WTC11 (cell line): ENCODE measurements around the gene ABCG8. TPM values are rescaled to one million over a fixed set of nuclear protein-coding genes. Genes with fewer than 3 reads are reported as not detected.

Experiments
- ATAC-seq: fragments of 200-7000 bp; cut with Tn5 transposase; 2 replicates; pipeline ENCODE4 v1.10.0; 2021; ENCODE audit warnings: mild to moderate bottlenecking, moderate library complexity
- CTCF ChIA-PET: fragments of 300-600 bp; sonication (Branson Sonifier 250); formaldehyde crosslinking; loops from one replicate; lab custom pipeline; 2021; ENCODE audit warnings: antibody characterized with exemption; lab: Charles Lee
- POLR2A ChIA-PET: fragments of 350-600 bp; sonication (Branson Sonifier 250); formaldehyde crosslinking; loops from one replicate; lab custom pipeline; 2021; ENCODE audit warnings: antibody characterized with exemption; lab: Charles Lee
- DNase-seq: peaks from one replicate; pipeline ENCODE4 v3.0.0; 2021; ENCODE audit warnings: low spot score
- H3K27ac Mint-ChIP-seq: 2 replicates; pipeline ENCODE4 v1.8.0; 2021; ENCODE audit warnings: mixed read lengths
- H3K27me3 Mint-ChIP-seq: 2 replicates; pipeline ENCODE4 v1.8.0; 2021; ENCODE audit warnings: low read depth, mild to moderate bottlenecking, moderate library complexity, mixed read lengths
- H3K36me3 Mint-ChIP-seq: 2 replicates; pipeline ENCODE4 v1.8.0; 2021; ENCODE audit warnings: mixed read lengths
- H3K4me1 Mint-ChIP-seq: 2 replicates; pipeline ENCODE4 v1.8.0; 2022; ENCODE audit warnings: mixed read lengths
- H3K4me3 Mint-ChIP-seq: 2 replicates; pipeline ENCODE4 v1.8.0; 2021; ENCODE audit warnings: mild to moderate bottlenecking, moderate library complexity, mixed read lengths
- H3K9me3 Mint-ChIP-seq: 2 replicates; pipeline ENCODE4 v1.8.0; 2021; ENCODE audit warnings: mixed read lengths
- ATF1 ChIP-seq: sonication (generic); formaldehyde crosslinking; IDR thresholded peaks from 2 replicates; pipeline ENCODE4 v1.8.1; 2023; ENCODE audit warnings: mild to moderate bottlenecking, moderate library complexity, missing genetic modification reagents
- FOXP1 ChIP-seq: sonication (generic); formaldehyde crosslinking; IDR thresholded peaks from 2 replicates; pipeline ENCODE4 v1.8.0; 2022; ENCODE audit warnings: missing genetic modification reagents, mild to moderate bottlenecking, moderate library complexity, borderline replicate concordance
- GTF2I ChIP-seq: fragments of 250-450 bp; sonication (Bioruptor Pico); conservative IDR thresholded peaks from 2 replicates; pipeline ENCODE4 v1.4.0; 2021; ENCODE audit warnings: mild to moderate bottlenecking
- HMGA2 ChIP-seq: fragments of 250-450 bp; sonication (Bioruptor Pico); IDR thresholded peaks from 2 replicates; pipeline ENCODE4 v1.4.0; 2021; ENCODE audit warnings: mild to moderate bottlenecking, moderate library complexity
- JUN ChIP-seq: sonication (generic); formaldehyde crosslinking; IDR thresholded peaks from 2 replicates; pipeline ENCODE4 v1.8.0; 2023; ENCODE audit warnings: mild to moderate bottlenecking, missing genetic modification reagents
- NR2C2 ChIP-seq: sonication (generic); formaldehyde crosslinking; IDR thresholded peaks from 2 replicates; pipeline ENCODE4 v1.8.0; 2022; ENCODE audit warnings: mild to moderate bottlenecking, missing genetic modification reagents
- OVOL2 ChIP-seq: fragments of 250-450 bp; sonication (Bioruptor Pico); IDR thresholded peaks from 2 replicates; pipeline ENCODE4 v1.9.0; 2021; ENCODE audit warnings: mild to moderate bottlenecking, borderline replicate concordance
- PRDM15 ChIP-seq: sonication (generic); formaldehyde crosslinking; IDR thresholded peaks from 2 replicates; pipeline ENCODE4 v1.8.0; 2022; ENCODE audit warnings: missing genetic modification reagents
- RORB ChIP-seq: fragments of 250-450 bp; sonication (Bioruptor Pico); IDR thresholded peaks from 2 replicates; pipeline ENCODE4 v1.9.0; 2021; ENCODE audit warnings: mild to moderate bottlenecking
- SOX15 ChIP-seq: fragments of 250-450 bp; sonication (Bioruptor Pico); IDR thresholded peaks from 2 replicates; pipeline ENCODE4 v1.9.0; 2021; ENCODE audit warnings: mild to moderate bottlenecking
- TCF7 ChIP-seq: sonication (generic); formaldehyde crosslinking; IDR thresholded peaks from 2 replicates; pipeline ENCODE4 v1.8.0; 2022; ENCODE audit warnings: mild to moderate bottlenecking, low read depth, missing genetic modification reagents, moderate library complexity
- ZNF263 ChIP-seq: sonication (generic); formaldehyde crosslinking; IDR thresholded peaks from 2 replicates; pipeline ENCODE4 v1.8.1; 2022; ENCODE audit warnings: low read depth, mild to moderate bottlenecking, moderate library complexity, missing genetic modification reagents
- ZNF317 ChIP-seq: sonication (generic); formaldehyde crosslinking; IDR thresholded peaks from 2 replicates; pipeline ENCODE4 v1.8.1; 2023; ENCODE audit warnings: low read depth, mild to moderate bottlenecking, moderate library complexity, missing genetic modification reagents, borderline replicate concordance
- ZNF416 ChIP-seq: fragments of 250-450 bp; sonication (Bioruptor Pico); IDR thresholded peaks from 2 replicates; pipeline ENCODE4 v1.9.0; 2021; ENCODE audit warnings: mild to moderate bottlenecking, inconsistent platforms
- ZSCAN18 ChIP-seq: fragments of 250-450 bp; sonication (Bioruptor Pico); IDR thresholded peaks from 2 replicates; pipeline ENCODE4 v2.1.2; 2022; ENCODE audit warnings: mild to moderate bottlenecking, moderate library complexity
- total RNA-seq: library from RNA; stranded (reverse); gene quantifications from 3 replicates; pipeline ENCODE4 v1.2.3, GENCODE V29; 2021
- TF ChIP-seq, protein P1 (sequence below): sonication (generic); formaldehyde crosslinking; IDR thresholded peaks from 2 replicates; pipeline ENCODE4 v1.8.0; 2023; ENCODE audit warnings: mild to moderate bottlenecking, missing genetic modification reagents
- TF ChIP-seq, protein P2 (sequence below): sonication (generic); formaldehyde crosslinking; IDR thresholded peaks from 2 replicates; pipeline ENCODE4 v1.8.1; 2023; ENCODE audit warnings: mild to moderate bottlenecking, missing genetic modification reagents, borderline replicate concordance
- TF ChIP-seq, protein P3 (sequence below): sonication (generic); formaldehyde crosslinking; IDR thresholded peaks from 2 replicates; pipeline ENCODE4 v1.8.0; 2023; ENCODE audit warnings: missing genetic modification reagents, mild to moderate bottlenecking, borderline replicate concordance
- TF ChIP-seq, protein P4 (sequence below): sonication (generic); formaldehyde crosslinking; IDR thresholded peaks from 2 replicates; pipeline ENCODE4 v1.8.0; 2022; ENCODE audit warnings: mild to moderate bottlenecking, missing genetic modification reagents

Gene ABCG8
- total RNA-seq, 1 experiment from 2014 or later, result not detected

- ATAC-seq, result no peak
- TF ChIP-seq PRDM15 (CRISPR knock-in tag) (no peak), ZNF416 (CRISPR knock-in tag) (no peak), ATF1 (CRISPR knock-in tag) (no peak), TCF7 (no peak), HMGA2 (CRISPR knock-in tag) (no peak), ZNF317 (no peak), OVOL2 (CRISPR knock-in tag) (no peak), SOX15 (no peak), GTF2I (CRISPR knock-in tag) (no peak), RORB (CRISPR knock-in tag) (no peak), ZNF263 (CRISPR knock-in tag) (no peak), FOXP1 (CRISPR knock-in tag) (no peak), JUN (CRISPR knock-in tag) (no peak), ZSCAN18 (CRISPR knock-in tag) (no peak), NR2C2 (CRISPR knock-in tag) (no peak)
- TF ChIP-seq, protein P1, sequence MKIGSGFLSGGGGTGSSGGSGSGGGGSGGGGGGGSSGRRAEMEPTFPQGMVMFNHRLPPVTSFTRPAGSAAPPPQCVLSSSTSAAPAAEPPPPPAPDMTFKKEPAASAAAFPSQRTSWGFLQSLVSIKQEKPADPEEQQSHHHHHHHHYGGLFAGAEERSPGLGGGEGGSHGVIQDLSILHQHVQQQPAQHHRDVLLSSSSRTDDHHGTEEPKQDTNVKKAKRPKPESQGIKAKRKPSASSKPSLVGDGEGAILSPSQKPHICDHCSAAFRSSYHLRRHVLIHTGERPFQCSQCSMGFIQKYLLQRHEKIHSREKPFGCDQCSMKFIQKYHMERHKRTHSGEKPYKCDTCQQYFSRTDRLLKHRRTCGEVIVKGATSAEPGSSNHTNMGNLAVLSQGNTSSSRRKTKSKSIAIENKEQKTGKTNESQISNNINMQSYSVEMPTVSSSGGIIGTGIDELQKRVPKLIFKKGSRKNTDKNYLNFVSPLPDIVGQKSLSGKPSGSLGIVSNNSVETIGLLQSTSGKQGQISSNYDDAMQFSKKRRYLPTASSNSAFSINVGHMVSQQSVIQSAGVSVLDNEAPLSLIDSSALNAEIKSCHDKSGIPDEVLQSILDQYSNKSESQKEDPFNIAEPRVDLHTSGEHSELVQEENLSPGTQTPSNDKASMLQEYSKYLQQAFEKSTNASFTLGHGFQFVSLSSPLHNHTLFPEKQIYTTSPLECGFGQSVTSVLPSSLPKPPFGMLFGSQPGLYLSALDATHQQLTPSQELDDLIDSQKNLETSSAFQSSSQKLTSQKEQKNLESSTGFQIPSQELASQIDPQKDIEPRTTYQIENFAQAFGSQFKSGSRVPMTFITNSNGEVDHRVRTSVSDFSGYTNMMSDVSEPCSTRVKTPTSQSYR, result no peak
- TF ChIP-seq, protein P2, sequence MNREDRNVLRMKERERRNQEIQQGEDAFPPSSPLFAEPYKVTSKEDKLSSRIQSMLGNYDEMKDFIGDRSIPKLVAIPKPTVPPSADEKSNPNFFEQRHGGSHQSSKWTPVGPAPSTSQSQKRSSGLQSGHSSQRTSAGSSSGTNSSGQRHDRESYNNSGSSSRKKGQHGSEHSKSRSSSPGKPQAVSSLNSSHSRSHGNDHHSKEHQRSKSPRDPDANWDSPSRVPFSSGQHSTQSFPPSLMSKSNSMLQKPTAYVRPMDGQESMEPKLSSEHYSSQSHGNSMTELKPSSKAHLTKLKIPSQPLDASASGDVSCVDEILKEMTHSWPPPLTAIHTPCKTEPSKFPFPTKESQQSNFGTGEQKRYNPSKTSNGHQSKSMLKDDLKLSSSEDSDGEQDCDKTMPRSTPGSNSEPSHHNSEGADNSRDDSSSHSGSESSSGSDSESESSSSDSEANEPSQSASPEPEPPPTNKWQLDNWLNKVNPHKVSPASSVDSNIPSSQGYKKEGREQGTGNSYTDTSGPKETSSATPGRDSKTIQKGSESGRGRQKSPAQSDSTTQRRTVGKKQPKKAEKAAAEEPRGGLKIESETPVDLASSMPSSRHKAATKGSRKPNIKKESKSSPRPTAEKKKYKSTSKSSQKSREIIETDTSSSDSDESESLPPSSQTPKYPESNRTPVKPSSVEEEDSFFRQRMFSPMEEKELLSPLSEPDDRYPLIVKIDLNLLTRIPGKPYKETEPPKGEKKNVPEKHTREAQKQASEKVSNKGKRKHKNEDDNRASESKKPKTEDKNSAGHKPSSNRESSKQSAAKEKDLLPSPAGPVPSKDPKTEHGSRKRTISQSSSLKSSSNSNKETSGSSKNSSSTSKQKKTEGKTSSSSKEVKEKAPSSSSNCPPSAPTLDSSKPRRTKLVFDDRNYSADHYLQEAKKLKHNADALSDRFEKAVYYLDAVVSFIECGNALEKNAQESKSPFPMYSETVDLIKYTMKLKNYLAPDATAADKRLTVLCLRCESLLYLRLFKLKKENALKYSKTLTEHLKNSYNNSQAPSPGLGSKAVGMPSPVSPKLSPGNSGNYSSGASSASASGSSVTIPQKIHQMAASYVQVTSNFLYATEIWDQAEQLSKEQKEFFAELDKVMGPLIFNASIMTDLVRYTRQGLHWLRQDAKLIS (CRISPR knock-in tag), result no peak
- TF ChIP-seq, protein P3, sequence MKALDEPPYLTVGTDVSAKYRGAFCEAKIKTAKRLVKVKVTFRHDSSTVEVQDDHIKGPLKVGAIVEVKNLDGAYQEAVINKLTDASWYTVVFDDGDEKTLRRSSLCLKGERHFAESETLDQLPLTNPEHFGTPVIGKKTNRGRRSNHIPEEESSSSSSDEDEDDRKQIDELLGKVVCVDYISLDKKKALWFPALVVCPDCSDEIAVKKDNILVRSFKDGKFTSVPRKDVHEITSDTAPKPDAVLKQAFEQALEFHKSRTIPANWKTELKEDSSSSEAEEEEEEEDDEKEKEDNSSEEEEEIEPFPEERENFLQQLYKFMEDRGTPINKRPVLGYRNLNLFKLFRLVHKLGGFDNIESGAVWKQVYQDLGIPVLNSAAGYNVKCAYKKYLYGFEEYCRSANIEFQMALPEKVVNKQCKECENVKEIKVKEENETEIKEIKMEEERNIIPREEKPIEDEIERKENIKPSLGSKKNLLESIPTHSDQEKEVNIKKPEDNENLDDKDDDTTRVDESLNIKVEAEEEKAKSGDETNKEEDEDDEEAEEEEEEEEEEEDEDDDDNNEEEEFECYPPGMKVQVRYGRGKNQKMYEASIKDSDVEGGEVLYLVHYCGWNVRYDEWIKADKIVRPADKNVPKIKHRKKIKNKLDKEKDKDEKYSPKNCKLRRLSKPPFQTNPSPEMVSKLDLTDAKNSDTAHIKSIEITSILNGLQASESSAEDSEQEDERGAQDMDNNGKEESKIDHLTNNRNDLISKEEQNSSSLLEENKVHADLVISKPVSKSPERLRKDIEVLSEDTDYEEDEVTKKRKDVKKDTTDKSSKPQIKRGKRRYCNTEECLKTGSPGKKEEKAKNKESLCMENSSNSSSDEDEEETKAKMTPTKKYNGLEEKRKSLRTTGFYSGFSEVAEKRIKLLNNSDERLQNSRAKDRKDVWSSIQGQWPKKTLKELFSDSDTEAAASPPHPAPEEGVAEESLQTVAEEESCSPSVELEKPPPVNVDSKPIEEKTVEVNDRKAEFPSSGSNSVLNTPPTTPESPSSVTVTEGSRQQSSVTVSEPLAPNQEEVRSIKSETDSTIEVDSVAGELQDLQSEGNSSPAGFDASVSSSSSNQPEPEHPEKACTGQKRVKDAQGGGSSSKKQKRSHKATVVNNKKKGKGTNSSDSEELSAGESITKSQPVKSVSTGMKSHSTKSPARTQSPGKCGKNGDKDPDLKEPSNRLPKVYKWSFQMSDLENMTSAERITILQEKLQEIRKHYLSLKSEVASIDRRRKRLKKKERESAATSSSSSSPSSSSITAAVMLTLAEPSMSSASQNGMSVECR, result no peak
- TF ChIP-seq, protein P4, sequence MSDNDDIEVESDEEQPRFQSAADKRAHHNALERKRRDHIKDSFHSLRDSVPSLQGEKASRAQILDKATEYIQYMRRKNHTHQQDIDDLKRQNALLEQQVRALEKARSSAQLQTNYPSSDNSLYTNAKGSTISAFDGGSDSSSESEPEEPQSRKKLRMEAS (CRISPR knock-in tag), result no peak
- H3K36me3 Mint-ChIP-seq, result no peaks in the 10 kb centered on the region
- H3K4me3 Mint-ChIP-seq, result no peak overlapping the region
- no peaks in the 10 kb centered on the region for H3K4me1 Mint-ChIP-seq
- ChIA-PET POLR2A (no interaction called here), CTCF (no interaction called here)
- H3K27ac Mint-ChIP-seq, result no peak overlapping the region
- DNase-seq, result no peak
- no peaks in the 10 kb centered on the region for H3K27me3 Mint-ChIP-seq
- no peaks in the 10 kb centered on the region; the same call in 1 of the 2 replicates for H3K9me3 Mint-ChIP-seq
Measured at GRCh38 chr2:43814711-43815110, 24.1 kb upstream of the ABCG8 start.
